HepG2 (cell line): ENCODE results near the gene S100A8. TPM values are rescaled to one million over a fixed set of nuclear protein-coding genes. Genes with fewer than 3 reads are reported as not detected.

ENCODE experiments used
- ATAC-seq: fragments of 200-7000 bp; cut with Tn5 transposase; 3 replicates; pipeline ENCODE4 v1.9.1; 2020; ENCODE audit warnings: mild to moderate bottlenecking, moderate library complexity
- BruUV-seq: library from RNA; stranded (reverse); fragments of 400-500 nt; replicated peaks from 2 replicates; lab custom pipeline; 2021; lab: Mats Ljungman, UMichigan
- CTCF ChIA-PET: fragments of 300-600 bp; formaldehyde crosslinking; extraction: SDS; loops from one replicate; lab custom pipeline; 2021; ENCODE audit warnings: low total read pairs, inconsistent platforms, low intra/inter-chr PET ratio; lab: Yijun Ruan, JAX
- POLR2A ChIA-PET: fragments of 350-600 bp; sonication (Branson Sonifier 250); formaldehyde crosslinking; loops from one replicate; lab custom pipeline; 2020; ENCODE audit warnings: antibody characterized with exemption, inconsistent platforms; lab: Yijun Ruan, JAX
- DNase-seq: peaks from one replicate; pipeline ENCODE4 v3.0.0-alpha.2; 2015; ENCODE audit warnings: low spot score
- FAIRE-seq: peaks from 3 replicates; lab custom pipeline; 2011; peaks lifted over from hg19 to GRCh38; lab: Jason Lieb, UNC
- H2AFZ ChIP-seq: one replicate; pipeline ENCODE4 v1.6.1; 2011; ENCODE audit warnings: low read length, inconsistent platforms
- H3K27ac ChIP-seq: fragments of 300-600 bp; 3 replicates; pipeline ENCODE4 v1.8.0; 2011; ENCODE audit warnings: mixed run types, mild to moderate bottlenecking, mixed read lengths, low read length, inconsistent platforms; ENCODE audit not compliant: insufficient read depth; ENCODE audit errors: extremely low read length
- H3K27me3 ChIP-seq, 2 experiments: fragments of 200-600 bp in 1 of 2; 2 replicates in 1 of 2; 3 replicates in 1 of 2; pipeline versions ENCODE4 v1.6.0 to v1.8.0; 2011; ENCODE audit warnings: low read length in 2 of 2, mild to moderate bottlenecking in 2 of 2, moderate library complexity in 2 of 2, inconsistent platforms in 1 of 2; ENCODE audit not compliant: insufficient read depth in 2 of 2, control insufficient read depth in 1 of 2
- H3K36me3 ChIP-seq, 2 experiments: fragments of 200-600 bp in 1 of 2; replicated peaks in 1 of 2; 2 replicates in 1 of 2; 3 replicates in 1 of 2; pipeline versions ENCODE4 v1.5.1 to v1.8.0; 2011; ENCODE audit warnings: low read length in 2 of 2, inconsistent platforms in 1 of 2; ENCODE audit not compliant: insufficient read depth in 2 of 2, control insufficient read depth in 1 of 2
- H3K4me1 ChIP-seq: 2 replicates; pipeline ENCODE4 v1.5.1; 2012; ENCODE audit warnings: low read length, inconsistent platforms; ENCODE audit not compliant: insufficient read depth
- H3K4me2 ChIP-seq: 2 replicates; pipeline ENCODE4 v1.6.0; 2011; ENCODE audit warnings: low read depth, low read length, inconsistent platforms
- H3K4me3 ChIP-seq, 3 experiments: fragments of 200-600 bp in 1 of 3; sonication (generic), shearing (Covaris generic) in 1 of 3; replicated peaks in 1 of 3; 2 replicates each; pipeline ENCODE4 v1.5.1; 2011 to 2016; ENCODE audit warnings: low read length in 3 of 3, inconsistent platforms in 2 of 3, low read depth in 2 of 3, mild to moderate bottlenecking in 2 of 3, control low read depth in 1 of 3, mixed read lengths in 1 of 3; ENCODE audit not compliant: insufficient read depth in 1 of 3
- H3K79me2 ChIP-seq: one replicate; pipeline ENCODE4 v1.6.1; 2011; ENCODE audit warnings: low read length, inconsistent platforms; ENCODE audit not compliant: insufficient read depth
- H3K9ac ChIP-seq: 2 replicates; pipeline ENCODE4 v1.6.0; 2011; ENCODE audit warnings: mild to moderate bottlenecking, low read depth, low read length, inconsistent platforms; ENCODE audit not compliant: insufficient read depth
- H3K9me3 ChIP-seq: 2 replicates; pipeline ENCODE4 v1.5.1; 2012; ENCODE audit warnings: mild to moderate bottlenecking, low read length
- H4K20me1 ChIP-seq: 2 replicates; pipeline ENCODE4 v1.6.0; 2011; ENCODE audit warnings: inconsistent platforms, mild to moderate bottlenecking, low read length, moderate library complexity; ENCODE audit not compliant: insufficient read depth
- DMAP1 ChIP-seq: IDR thresholded peaks from 2 replicates; pipeline ENCODE4 v1.6.1; 2016
- HDAC2 ChIP-seq: sonication (generic); formaldehyde crosslinking; IDR thresholded peaks from 2 replicates; pipeline ENCODE4 v1.4.0; 2020; ENCODE audit warnings: missing genetic modification reagents
- MAFK ChIP-seq, 2 experiments: IDR thresholded peaks in 1 of 2; conservative IDR thresholded peaks in 1 of 2; 2 replicates each; pipeline ENCODE4 v1.6.1; 2011; ENCODE audit warnings: improper control_type of control experiment in 2 of 2, low read length in 2 of 2
- ZNF224 ChIP-seq: sonication (generic); formaldehyde crosslinking; IDR thresholded peaks from 2 replicates; pipeline ENCODE4 v1.5.0; 2020; ENCODE audit warnings: mild to moderate bottlenecking, missing genetic modification reagents
- ZNF530 ChIP-seq: sonication (generic); formaldehyde crosslinking; IDR thresholded peaks from 2 replicates; pipeline ENCODE4 v1.5.0; 2020; ENCODE audit warnings: low read depth, mild to moderate bottlenecking, missing genetic modification reagents
- ZNF614 ChIP-seq: IDR thresholded peaks from 2 replicates; pipeline ENCODE4 v1.6.1; 2018; ENCODE audit warnings: missing biosample characterization, missing genetic modification reagents, inconsistent platforms, borderline replicate concordance
- ZNF710 ChIP-seq: sonication (generic); formaldehyde crosslinking; IDR thresholded peaks from 2 replicates; pipeline ENCODE4 v1.5.0; 2020; ENCODE audit warnings: mild to moderate bottlenecking, missing genetic modification reagents, borderline replicate concordance
- ZNF740 ChIP-seq: sonication (generic); formaldehyde crosslinking; IDR thresholded peaks from 2 replicates; pipeline ENCODE4 v1.4.0; 2020; ENCODE audit warnings: missing genetic modification reagents
- WGBS: methylation state at CpG from one replicate; pipeline ENCODE4 v1.1.6; 2017; ENCODE audit warnings: low lambda C conversion rate; 5-methylcytosine and 5-hydroxymethylcytosine counted together
- in situ Hi-C: cut with HindIII; loops from 2 replicates; pipeline ENCODE4 v1.10.0; 2017; ENCODE audit warnings: low pct_unique_long_range_greater_than_20kb; ENCODE audit not compliant: extremely low pct_ligation_motif_present
- intact Hi-C: fragments of 100-400 bp; cut with micrococcal nuclease; formaldehyde crosslinking; loops from one replicate; pipeline ENCODE4 v1.10.0; 2022; ENCODE audit not compliant: unreplicated experiment
- polyA plus RNA-seq, 8 experiments: library from polyadenylated mRNA; depleted of rRNA in 3 of 8; stranded (reverse) in 7 of 8; unstranded in 1 of 8; fragments of >200 nt; fragmentation: Illumina TruSeq in 4 of 8; extraction: Trizol in 4 of 8; gene quantifications; 2 replicates each; pipeline versions ENCODE4 v1.2.1 to v1.2.3, GENCODE V29; 2011 to 2016; ENCODE audit warnings: low read depth in 4 of 8, missing spikeins in 1 of 8, mixed read lengths in 1 of 8; ENCODE audit not compliant: insufficient read depth in 1 of 8
- total RNA-seq, 5 experiments: library from RNA; depleted of rRNA; stranded (reverse); fragments of >200 nt; fragmentation: Illumina TruSeq; extraction: Trizol; gene quantifications; 2 replicates each; pipeline ENCODE4 v1.2.3, GENCODE V29; 2016; ENCODE audit warnings: low read depth in 1 of 5
- TF ChIP-seq, protein P1 (sequence below): sonication (generic); formaldehyde crosslinking; IDR thresholded peaks from 2 replicates; pipeline ENCODE4 v1.4.0; 2020; ENCODE audit warnings: missing genetic modification reagents

S100A8 gene
- total and polyA plus RNA-seq, 2 of the 13 experiments (the other 11 are each of a cell fraction or from before 2014, with no cell fraction given): not detected

DNA sequence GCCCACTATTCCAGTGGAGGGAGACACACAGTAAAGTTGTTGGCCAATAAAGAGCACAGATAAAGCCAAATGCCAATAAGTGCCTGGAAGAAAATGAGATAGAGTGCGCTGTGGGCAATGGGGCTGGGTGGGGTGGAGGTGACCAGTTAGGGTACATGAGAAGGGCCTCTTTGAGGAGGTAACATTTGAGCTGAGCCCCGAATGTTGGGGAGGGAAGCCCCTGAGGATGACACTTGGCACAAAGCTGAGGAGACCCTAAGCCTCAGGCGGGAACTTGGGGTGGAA is 32.2 kb downstream of the S100A8 start:
- H3K27me3 ChIP-seq: no peaks in the 10 kb centered on the region; a peak in 1 of 5 replicates
- no peak for DNase-seq
- H3K9me3 ChIP-seq: no peaks in the 10 kb centered on the region
- no peak overlapping the region for H3K4me3 ChIP-seq
- no peak for ATAC-seq
- intact Hi-C loops: no loop called here
- in situ Hi-C loops: no loop called here
- BruUV-seq: no TSS peak
- H3K79me2 ChIP-seq: no peaks in the 10 kb centered on the region
- no peaks in the 10 kb centered on the region for H3K36me3 ChIP-seq
- no peak overlapping the region for H3K27ac ChIP-seq
- 54% methylated on average over 3 of the region's 3 CpGs for WGBS
- 0 out of 2 replicates have a peak, but pooled peaks cover 5% of the 10 kb centered on the region for H3K4me1 ChIP-seq
- CTCF ChIA-PET: no interaction called here
- H2AFZ ChIP-seq: no peak overlapping the region
- no peaks in the 10 kb centered on the region for H4K20me1 ChIP-seq
- no peak overlapping the region for H3K9ac ChIP-seq
- no peak for FAIRE-seq
- H3K4me2 ChIP-seq: no peak overlapping the region
- POLR2A ChIA-PET: no interaction called here
- TF ChIP-seq MAFK (conservative IDR thresholded peaks at IDR 0.05 in 1 of 2, IDR thresholded peaks at IDR 0.05 in 1 of 2; ENCODE audit: low read length in 2 of 2) (no peak), ZNF530 (no peak), ZNF710 (no peak), ZNF614 (CRISPR knock-in tag) (no peak), DMAP1 (CRISPR knock-in tag) (no peak), ZNF224 (CRISPR knock-in tag) (no peak), ZNF740 (no peak), HDAC2 (no peak)
- TF ChIP-seq, protein P1, sequence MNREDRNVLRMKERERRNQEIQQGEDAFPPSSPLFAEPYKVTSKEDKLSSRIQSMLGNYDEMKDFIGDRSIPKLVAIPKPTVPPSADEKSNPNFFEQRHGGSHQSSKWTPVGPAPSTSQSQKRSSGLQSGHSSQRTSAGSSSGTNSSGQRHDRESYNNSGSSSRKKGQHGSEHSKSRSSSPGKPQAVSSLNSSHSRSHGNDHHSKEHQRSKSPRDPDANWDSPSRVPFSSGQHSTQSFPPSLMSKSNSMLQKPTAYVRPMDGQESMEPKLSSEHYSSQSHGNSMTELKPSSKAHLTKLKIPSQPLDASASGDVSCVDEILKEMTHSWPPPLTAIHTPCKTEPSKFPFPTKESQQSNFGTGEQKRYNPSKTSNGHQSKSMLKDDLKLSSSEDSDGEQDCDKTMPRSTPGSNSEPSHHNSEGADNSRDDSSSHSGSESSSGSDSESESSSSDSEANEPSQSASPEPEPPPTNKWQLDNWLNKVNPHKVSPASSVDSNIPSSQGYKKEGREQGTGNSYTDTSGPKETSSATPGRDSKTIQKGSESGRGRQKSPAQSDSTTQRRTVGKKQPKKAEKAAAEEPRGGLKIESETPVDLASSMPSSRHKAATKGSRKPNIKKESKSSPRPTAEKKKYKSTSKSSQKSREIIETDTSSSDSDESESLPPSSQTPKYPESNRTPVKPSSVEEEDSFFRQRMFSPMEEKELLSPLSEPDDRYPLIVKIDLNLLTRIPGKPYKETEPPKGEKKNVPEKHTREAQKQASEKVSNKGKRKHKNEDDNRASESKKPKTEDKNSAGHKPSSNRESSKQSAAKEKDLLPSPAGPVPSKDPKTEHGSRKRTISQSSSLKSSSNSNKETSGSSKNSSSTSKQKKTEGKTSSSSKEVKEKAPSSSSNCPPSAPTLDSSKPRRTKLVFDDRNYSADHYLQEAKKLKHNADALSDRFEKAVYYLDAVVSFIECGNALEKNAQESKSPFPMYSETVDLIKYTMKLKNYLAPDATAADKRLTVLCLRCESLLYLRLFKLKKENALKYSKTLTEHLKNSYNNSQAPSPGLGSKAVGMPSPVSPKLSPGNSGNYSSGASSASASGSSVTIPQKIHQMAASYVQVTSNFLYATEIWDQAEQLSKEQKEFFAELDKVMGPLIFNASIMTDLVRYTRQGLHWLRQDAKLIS (CRISPR knock-in tag): no peak
